Medulla oblongata (tissue), 1 donor: ENCODE measurements around the gene RASGEF1C.

Experiments used
- DNase-seq: peaks from one replicate; pipeline ENCODE4 v3.0.0-alpha.2; 2015; ENCODE audit errors: extremely low spot score

Gene RASGEF1C

DNA sequence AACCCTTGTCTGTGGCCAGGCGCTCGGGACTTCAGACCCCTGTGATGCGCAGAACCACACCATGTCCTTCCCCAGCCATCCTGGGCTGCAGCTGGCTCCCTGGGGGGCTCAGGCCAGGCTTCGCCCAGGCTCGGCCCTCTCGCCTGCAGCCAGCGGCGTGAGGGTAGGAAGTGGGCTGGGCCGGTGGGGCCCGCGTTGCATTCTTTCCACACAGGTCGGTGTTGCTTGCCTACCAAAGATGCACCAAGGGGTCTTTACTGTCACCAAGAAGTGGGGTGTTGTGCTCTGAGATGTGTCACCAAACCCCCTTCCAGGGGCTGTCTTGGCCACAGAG lies 89.1 kb downstream of the RASGEF1C start:
- no peak for DNase-seq

DNA sequence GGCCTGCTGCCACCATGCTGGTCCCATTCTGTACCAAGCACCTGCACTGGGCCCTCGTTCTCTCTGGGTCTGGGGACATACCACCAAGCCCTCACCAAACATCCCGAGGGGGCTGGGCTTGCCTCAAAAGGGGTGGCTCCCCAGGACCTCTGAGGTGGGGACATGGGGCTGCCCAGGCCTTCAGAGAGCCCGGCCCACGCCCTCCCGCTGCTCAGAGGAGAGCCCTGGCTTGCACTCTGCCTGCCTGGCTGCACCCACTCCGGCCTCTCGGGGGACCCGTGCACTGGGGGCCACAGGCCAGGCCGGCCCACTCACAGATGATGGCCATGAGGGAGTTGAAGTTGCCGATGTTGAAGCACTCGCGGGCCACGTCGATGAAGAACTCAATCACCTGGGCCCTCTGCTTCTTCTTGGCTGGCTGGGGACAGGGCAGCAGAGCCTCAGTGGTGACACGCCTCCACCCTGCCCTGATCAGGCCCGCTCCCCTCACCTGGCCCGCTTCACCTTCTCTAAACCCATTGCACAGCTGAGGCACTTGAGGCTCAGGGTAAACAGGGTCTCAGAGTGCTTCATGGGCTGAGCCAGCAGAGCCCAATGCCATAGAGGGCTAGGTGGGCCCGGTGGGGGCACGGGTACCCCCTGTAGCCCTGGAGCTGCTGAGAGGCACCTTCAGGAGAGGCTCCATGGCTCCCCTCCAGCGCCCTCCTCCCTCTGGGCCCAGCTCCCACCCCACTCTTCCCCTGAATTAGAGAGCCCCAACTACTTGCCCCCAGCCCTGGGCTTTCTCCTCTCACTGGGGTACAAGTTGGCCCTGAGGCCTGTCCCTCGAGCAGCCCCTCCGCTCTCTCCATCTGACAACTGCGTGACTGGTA lies 89.7 kb downstream of the RASGEF1C start:
- no peak for DNase-seq

DNA sequence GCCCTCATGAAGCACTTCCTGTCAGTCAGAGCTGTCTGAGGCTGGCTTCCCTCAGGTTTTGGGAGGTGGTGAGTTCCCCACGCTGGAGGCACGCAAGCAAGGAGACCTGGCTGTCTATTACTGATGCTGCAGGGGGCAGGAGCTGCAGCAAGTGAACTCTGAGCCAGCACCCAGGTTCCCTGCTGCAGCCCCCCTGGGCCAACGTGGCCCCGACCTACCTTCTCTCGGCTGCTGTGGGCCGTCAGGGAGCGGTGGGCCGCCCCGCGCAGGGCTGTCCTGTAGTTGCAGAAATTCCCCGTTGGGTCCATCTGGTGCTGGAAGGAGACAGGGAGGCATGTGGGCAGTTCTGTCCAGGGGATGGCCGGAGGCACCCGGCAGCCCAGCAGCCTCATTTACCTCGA lies 90.6 kb downstream of the RASGEF1C start:
- DNase-seq = no peak

DNA sequence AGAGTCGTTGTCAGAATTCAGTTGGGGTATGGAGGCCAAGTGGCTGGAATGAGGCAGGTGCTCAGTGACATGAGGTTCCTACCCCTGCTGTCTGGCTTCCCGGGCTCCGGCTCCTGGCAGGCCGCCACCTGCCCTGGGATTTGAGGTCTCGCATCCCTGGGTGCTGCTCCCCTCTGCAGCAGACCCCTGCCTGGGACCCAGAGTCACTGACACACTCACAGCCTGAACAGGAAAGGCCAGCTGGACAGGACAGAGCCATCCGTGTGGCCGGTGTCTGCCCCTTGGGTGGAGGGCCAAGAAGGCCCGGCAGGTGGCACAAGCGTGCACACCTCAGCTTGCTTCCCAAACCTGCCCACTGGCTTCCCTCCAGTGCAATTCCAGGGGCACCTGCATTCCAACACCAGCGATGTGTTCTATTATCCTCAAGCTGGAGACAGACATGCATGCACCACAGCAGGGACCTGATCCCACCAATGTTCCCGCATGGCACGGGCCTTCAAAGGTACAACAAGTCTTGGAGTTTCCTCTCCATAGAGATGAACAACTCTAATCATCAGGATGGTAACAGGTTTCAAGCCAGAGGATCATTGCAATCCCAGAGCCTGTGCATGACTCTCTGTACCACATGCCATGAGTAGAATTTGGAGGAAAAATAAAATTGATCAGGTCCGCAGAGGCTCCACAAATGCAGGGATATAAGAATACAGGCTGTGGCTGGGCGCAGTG lies 91.8 kb downstream of the RASGEF1C start:
- DNase-seq = no peak

DNA sequence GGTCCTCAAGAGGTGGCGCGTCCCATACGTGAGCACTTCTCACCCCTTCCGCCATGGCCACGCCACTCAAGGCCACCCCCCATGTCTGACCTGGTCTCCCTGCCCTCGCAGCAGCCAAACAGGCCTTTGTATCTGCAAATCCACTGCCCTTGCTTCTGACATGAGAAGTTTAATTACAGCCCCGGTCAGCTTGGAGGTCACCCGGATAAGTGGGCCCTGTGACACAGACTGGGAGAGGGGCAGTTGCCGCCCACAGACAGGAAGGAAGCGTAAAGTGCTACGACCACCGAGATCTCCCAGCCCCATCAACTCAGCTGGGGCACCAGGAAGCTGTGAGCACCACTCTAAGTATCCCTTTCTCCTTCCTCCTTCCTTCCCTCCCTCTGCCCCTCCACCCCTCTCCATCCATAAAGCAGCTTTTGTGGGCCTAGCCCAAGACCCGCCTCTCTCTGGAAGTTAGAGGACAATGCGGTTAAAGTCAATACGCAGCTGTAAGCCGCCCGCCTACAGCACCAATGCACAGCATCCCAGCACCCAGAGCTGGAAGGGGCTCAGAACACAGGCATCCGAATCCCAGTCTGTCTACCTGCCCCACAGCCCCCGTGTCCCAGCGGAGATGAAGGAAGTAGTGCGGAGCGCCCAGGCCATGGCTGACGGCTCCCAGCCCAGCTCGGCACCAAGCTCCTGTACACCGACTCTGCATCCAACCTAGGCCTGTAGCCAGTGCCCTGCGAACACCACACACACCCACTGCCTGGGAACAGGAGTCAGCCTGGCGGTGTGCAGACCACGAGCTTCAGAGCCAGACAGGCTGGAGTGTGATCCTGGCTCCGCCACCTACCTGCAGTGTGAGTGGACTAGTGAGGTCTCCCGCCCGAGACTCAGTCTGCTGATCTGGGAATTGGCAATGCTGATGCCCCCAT lies 92.7 kb downstream of the RASGEF1C start:
- DNase-seq = peak; percentile 44

DNA sequence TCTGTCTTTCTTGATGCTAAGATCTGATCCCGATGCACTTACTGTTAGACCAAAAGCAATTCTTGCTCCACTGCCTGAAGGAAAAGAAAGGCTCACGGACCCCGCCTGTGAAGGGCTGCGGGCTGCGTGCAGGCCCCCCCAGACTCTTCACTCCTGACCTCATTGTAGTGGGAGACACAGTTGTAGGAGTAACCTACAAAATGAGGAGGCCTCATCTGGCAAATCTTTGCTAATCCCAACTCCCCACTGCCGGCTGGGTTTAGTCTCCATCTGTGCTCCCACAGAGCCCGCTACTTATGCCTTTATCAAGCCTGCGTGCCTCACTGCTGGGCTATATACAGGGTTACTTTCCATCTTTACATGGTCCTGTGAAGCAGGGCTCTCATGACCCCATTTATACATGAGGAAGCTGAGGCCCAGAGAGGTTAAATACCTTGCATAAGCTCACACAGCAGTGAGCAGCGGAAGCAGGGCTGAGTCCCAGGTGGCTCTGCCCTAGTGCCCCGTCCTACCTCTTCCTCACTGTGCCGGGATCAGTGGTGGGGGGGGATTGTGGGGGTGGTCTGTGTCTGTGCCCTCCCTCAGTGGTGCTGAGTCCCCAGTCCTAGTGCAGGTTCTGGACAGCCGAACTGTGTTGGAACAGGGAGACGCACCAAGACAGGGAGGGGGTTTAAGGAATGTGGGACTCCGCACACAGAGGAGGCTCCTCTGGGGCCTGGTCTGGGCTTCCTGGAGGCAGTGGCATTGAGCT lies 93.5 kb downstream of the RASGEF1C start:
- DNase-seq = no peak

DNA sequence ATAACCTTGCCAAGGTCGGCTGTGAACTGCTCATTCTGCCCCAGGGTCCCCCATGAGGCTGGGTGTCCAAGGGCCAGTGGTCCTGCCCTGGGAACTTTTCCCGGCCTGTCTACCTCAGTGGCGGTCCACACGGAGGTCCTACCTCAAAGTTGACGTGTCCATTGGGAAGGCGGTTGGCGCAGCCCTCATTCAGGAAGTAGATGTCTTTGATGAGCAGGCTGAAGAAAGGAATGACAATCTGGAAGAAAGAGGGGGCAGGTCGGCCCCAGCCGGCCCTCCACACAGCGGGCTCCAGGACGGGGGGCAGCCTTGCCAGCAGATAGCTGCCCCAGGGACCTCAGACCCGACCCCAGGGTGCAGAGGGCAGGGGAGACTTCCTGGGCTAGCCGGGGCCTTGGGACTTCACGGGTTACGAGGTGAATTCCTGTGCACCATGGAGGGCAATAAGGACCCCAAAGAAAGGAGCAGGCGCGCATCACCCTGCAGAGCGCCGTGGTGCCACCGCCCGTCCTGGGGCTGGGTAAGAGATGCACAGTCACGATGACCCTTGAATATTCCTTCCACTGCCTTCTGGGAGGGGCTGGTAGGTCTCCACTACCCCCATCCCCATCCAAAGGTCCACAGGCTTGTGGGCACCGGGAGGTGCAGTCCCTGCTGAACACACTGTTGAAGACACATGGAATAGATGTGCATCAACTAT lies 94.6 kb downstream of the RASGEF1C start:
- DNase-seq = no peak

DNA sequence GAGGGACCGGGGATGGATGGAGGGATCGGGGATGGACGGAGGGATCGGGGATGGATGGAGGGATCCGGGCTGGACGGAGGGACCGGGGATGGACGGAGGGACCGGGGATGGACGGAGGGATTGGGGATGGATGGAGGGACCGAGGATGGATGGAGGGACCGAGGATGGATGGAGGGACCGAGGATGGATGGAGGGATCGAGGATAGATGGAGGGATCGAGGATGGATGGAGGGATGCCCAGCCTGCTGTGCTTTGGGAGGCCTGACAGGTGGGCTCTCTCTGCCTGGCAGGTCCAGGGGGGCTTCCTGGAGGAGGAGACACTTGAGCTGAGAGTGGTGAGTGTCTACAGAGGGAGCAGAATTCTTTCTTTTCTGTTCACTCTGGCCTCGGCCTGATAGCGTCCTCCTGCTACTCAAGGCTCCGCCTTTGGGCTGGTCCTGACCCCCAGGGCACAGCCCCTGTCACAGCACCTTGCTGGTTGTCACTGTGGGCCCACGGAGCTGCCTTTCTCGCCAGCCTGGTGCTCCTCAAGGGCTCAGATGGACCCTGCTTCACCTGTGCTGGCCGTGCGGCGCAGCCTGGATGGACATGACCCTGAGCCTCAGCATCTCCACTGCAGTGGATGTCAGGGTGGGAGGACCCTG lies 95.2 kb downstream of the RASGEF1C start:
- no peak for DNase-seq

DNA sequence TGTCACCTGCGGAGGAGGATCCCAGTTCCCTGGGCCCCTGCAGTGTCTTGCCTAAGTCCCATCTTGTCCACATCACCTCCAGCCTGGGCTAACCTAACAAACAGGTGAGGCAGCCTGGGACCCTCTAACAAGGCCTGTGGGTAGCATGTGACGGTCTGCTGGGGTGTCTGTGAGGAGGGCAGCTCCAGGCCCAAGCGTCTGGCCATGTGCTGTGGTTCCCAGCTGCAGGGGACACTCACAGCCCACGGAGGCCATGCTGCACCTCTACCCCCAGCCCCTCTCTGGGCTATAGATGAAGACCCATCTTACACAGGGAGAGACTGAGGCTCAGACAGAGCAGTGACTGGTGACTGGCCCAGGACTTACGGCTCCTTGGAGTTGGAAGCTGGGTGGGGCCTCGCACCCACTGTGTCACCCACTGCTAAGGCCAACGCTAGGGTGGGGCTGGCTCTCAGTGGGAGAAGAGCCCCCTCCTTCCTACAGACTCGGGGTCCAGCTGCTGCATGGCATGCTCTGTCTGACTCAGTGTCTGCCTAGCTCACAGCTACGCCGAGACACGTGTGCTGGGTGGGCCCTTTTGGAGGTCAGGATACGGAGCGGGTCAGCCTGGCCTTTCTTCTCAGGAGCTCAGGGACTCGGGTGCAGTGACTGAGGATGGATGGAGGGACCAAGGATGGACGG lies 96.7 kb downstream of the RASGEF1C start:
- no peak for DNase-seq

DNA sequence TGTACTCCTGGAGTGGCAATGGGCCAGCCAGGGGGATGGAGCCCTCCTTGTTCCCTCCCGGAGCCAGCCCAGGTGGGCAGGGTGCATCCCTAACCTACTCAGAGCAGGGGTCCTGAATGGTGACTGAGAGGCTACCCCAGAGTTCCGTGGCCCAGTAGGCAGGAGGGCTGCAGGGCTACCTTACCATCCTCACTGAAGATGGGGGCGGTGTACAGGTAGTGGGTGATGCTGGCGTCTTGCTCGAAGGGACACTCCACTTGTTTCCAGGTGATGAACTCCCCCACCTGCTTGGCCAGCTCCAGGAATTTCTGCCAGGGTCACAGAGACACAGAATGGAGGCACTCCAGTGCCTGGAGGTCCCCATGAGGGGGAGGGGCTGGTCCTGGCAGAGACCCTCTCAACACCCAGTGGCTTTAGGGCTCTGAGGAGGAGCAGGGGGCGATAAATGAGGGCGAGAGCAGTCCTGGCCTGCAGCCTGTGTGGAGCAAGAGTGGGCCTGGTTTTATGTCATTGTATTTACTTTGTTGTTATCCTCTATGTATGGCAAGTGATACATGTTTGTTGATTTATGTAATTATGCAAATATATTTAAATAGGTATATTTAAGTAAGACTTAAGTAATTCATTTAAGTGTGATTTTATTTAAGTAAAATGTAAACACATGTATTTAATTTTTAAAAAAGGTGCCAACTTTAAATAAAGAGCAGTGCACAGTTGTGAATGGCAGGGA lies 97.6 kb downstream of the RASGEF1C start:
- no peak for DNase-seq

DNA sequence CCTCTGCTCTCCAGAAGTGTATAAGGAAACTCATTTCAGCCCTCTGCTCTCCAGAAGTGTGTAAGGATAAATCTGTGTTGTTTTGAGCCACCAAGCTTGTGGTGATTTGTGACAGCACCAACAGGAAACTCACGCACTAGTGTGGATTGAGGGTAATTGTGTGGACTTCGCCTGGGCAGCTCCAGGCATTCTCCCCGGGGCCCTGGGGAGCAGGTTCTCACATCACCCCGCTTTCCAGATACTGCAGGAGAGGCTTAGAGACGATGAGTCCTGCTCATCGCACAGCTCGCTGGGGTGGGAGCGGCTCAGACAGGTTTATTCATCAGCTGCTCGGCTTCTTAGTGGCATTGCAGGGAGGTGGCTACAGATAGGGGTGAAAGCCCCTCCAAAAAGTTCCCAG lies 99.1 kb downstream of the RASGEF1C start:
- DNase-seq = no peak

DNA sequence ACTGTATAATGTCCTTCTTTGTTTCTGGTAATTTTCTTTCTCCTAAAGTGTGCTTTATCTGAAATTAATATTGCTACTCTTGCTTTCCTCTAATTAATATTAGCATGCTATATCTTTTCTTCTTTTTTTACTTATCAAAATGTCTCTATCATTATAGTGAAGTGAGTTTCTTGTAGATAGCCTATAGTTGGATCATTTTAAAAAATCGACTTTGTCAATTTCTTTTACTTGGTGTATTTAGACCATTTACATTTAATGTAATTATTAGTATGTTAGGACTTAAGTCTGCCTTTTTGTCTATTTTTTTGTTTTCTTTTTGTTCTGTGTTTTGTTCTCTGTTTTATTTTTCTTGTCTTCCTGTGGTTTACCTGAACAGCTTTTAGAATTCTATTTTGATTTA lies 102.0 kb downstream of the RASGEF1C start:
- DNase-seq = no peak

DNA sequence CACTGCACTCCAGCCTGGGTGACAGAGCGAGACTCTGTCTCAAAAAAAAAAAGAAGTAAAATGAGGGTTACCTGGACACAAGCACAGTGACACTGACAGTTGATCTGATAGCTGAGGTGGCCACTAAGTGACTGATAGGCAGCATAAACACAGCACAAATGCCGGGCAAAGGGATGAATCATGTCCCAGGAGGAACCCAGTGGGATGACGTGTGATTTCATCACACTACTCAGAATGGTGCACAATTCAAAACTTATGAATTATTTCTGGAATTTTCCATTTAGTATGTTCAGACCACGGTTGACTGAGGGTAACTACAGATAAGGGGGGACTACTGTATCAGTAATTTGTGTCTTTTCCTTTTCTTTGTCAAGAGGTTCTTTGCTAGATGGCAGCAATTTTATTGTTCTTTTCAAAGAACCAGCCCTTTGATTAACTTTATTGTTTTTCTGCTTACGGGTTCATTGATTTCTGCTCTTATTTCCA lies 103.1 kb downstream of the RASGEF1C start:
- DNase-seq = no peak

DNA sequence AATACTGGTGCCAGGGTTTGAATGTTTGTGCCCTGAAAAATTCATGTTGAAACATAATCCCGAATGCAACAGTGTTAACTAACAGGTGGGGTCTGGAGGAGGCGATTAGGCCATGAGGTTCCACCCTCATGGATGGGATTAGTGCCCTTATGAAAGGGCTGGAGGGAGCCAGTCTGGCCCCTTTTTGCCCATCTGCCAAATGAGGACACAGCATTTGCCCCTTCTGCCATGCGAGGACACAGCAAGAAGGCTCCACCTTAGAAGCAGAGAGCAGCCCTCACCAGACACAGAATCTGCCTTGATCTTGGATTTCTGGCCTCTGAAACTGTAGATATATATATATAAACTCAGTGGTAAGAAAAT lies 104.9 kb downstream of the RASGEF1C start:
- no peak for DNase-seq

DNA sequence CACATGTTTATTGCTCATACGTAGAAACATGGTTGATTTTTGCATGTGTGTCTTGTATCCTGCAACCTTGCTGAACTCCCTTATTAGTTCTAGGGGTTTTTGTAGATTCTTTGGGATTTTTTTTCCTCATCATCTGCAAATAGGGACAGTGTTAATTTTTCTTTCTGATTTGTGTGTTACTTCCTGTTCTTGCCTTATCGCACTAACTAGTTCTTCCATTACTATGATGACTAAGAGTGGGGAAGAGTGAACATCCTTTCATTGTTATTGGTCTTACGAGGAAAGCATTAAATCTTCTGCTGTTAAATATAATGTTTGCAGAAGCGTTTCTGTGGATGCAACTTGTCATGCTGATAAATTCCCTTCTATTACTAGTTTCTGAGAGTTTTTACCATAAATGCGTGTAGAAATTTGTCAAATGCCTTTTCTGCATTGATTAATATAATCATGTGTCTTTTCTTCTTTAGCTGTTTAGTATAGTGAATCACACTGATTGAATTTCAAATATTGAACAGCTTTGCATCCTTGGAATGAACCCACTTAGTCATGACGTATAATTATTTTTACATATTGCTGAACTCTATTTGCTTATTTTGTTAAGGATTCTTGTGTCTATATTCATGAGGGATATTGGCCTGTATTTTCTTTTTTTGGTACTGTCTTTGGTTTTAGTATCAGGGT lies 105.4 kb downstream of the RASGEF1C start:
- no peak for DNase-seq

DNA sequence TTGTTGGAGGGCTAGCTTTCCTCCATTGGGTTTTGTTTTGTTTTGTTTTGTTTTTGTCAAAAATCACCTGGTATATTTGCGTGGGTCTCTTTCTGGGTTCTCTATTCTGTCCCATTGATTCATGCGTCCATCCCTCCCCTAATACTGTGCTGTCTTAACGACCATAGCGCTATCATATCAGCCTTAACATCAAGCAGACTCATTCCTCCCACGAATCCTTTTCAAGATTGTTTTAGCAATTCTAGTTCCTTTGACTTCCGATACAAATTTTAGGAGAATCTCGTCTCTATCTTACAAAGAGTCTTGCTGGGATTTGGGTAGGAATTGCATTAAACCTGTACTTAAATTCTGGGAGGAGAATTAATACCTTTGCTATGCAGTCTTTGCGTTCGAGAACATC lies 106.4 kb downstream of the RASGEF1C start:
- no peak for DNase-seq

DNA sequence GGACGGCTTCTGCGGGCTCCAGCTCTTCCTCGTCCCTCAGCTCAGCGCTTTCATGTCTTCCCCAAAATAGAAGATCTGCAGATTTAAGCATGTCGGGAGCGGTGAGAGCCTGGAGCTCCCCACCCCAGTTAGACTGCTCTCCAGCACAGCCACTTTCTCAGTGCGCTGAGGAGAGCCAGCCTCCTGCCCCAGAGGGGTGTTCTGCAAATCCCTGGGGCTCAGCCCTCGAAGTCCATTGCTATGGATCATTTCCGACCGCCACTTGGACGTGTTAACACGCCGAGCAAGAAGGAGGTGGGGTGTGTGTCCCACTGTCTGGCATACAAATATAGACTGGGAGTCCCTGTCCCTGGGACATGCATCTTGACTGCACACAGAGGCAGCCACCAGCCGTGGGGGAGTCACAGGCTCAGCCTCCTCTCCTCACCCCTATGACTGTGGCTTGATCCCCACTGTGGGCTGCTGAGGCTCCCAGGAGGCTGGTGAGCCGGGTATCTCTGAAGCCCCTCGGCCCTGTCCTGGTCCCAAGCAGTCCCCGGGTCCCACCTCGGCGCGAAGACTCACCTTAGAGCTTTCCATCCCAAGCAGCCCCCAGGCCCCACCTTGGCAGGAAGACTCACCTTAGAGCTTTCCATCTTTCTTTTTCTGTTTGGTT lies 107.4 kb downstream of the RASGEF1C start:
- no peak for DNase-seq
